Neuronal stem cell (in vitro differentiated cells): ENCODE data around the gene CDC6.

Source experiments
- DNase-seq: peaks from one replicate; pipeline ENCODE4 v3.0.0-alpha.2; 2013; ENCODE audit warnings: low spot score
- H2AFZ ChIP-seq: one replicate; pipeline ENCODE4 v1.6.1; 2013; ENCODE audit warnings: mild to moderate bottlenecking, low read length, inconsistent platforms
- H2AK5ac ChIP-seq: 2 replicates; pipeline ENCODE4 v1.6.1; 2013; ENCODE audit warnings: low read depth, mild to moderate bottlenecking, inconsistent platforms, low read length, moderate library complexity, mixed read lengths
- H2BK120ac ChIP-seq: 2 replicates; pipeline ENCODE4 v1.6.1; 2013; ENCODE audit warnings: low read depth, mild to moderate bottlenecking, inconsistent platforms, low read length, moderate library complexity, mixed read lengths
- H2BK12ac ChIP-seq: one replicate; pipeline ENCODE4 v1.6.1; 2013; ENCODE audit warnings: low read length, inconsistent platforms
- H2BK15ac ChIP-seq: 2 replicates; pipeline ENCODE4 v1.6.1; 2013; ENCODE audit warnings: mild to moderate bottlenecking, low read length, inconsistent platforms, mixed read lengths
- H2BK5ac ChIP-seq: one replicate; pipeline ENCODE4 v1.6.1; 2013; ENCODE audit warnings: inconsistent platforms, mild to moderate bottlenecking, low read length, moderate library complexity
- H3K14ac ChIP-seq: one replicate; pipeline ENCODE4 v1.6.1; 2013; ENCODE audit warnings: low read length, inconsistent platforms
- H3K18ac ChIP-seq: 2 replicates; pipeline ENCODE4 v1.6.1; 2013; ENCODE audit warnings: low read length, inconsistent platforms
- H3K23ac ChIP-seq: 2 replicates; pipeline ENCODE4 v1.6.1; 2013; ENCODE audit warnings: low read depth, mild to moderate bottlenecking, mixed read lengths, low read length, inconsistent platforms; ENCODE audit not compliant: poor library complexity
- H3K27ac ChIP-seq: replicated peaks from 3 replicates; pipeline ENCODE4 v1.5.1; 2013; ENCODE audit warnings: low read length, inconsistent platforms
- H3K27me3 ChIP-seq, 3 experiments: 2 replicates each; pipeline ENCODE4 v1.6.1; 2013; ENCODE audit warnings: low read length in 3 of 3, mild to moderate bottlenecking in 2 of 3, inconsistent platforms in 1 of 3, low read depth in 1 of 3, mixed read lengths in 1 of 3, moderate library complexity in 1 of 3; ENCODE audit not compliant: control insufficient read depth in 3 of 3, insufficient read depth in 3 of 3
- H3K36me3 ChIP-seq, 2 donors: replicated peaks in 1 of 2; 2 replicates each; pipeline ENCODE4 v1.6.1; 2013; ENCODE audit warnings: low read length in 2 of 2; ENCODE audit not compliant: control insufficient read depth in 2 of 2, insufficient read depth in 2 of 2
- H3K4ac ChIP-seq: 2 replicates; pipeline ENCODE4 v1.6.1; 2013; ENCODE audit warnings: inconsistent platforms, mild to moderate bottlenecking, low read length, moderate library complexity
- H3K4me1 ChIP-seq, 2 donors: 1 replicate in 1 of 2; 2 replicates in 1 of 2; pipeline ENCODE4 v1.6.1; 2013; ENCODE audit warnings: low read length in 2 of 2, low read depth in 1 of 2; ENCODE audit not compliant: control insufficient read depth in 2 of 2, insufficient read depth in 1 of 2
- H3K4me2 ChIP-seq: one replicate; pipeline ENCODE4 v1.6.1; 2013; ENCODE audit warnings: mild to moderate bottlenecking, low read length, inconsistent platforms; ENCODE audit not compliant: insufficient read depth, poor library complexity, severe bottlenecking
- H3K4me3 ChIP-seq, 2 donors: 2 replicates each; pipeline ENCODE4 v1.5.1; 2013; ENCODE audit warnings: low read length in 2 of 2, mild to moderate bottlenecking in 2 of 2, inconsistent platforms in 1 of 2, moderate library complexity in 1 of 2
- H3K79me1 ChIP-seq: one replicate; pipeline ENCODE4 v1.6.1; 2013; ENCODE audit warnings: low read depth, mild to moderate bottlenecking, inconsistent platforms, low read length, moderate library complexity
- H3K9ac ChIP-seq: one replicate; pipeline ENCODE4 v1.6.1; 2013; ENCODE audit warnings: mild to moderate bottlenecking, low read depth, low read length, inconsistent platforms; ENCODE audit not compliant: poor library complexity
- H3K9me3 ChIP-seq, 2 donors: replicated peaks in 1 of 2; 2 replicates each; pipeline versions ENCODE3 to v1.6.1; 2013; ENCODE audit warnings: low read length in 2 of 2, mild to moderate bottlenecking in 2 of 2, inconsistent platforms in 1 of 2, low read depth in 1 of 2, mixed read lengths in 1 of 2, moderate library complexity in 1 of 2; ENCODE audit not compliant: control insufficient read depth in 2 of 2, insufficient read depth in 1 of 2
- H4K8ac ChIP-seq: one replicate; pipeline ENCODE4 v1.6.1; 2013; ENCODE audit warnings: low read depth, mild to moderate bottlenecking, inconsistent platforms, low read length, moderate library complexity
- H4K91ac ChIP-seq: one replicate; pipeline ENCODE4 v1.6.1; 2013; ENCODE audit warnings: low read length, low read depth, mild to moderate bottlenecking, inconsistent platforms; ENCODE audit not compliant: poor library complexity
- WGBS, 2 donors: extraction: QIAGEN DNeasy Blood & Tissue Kit; methylation state at CpG; one replicate each; pipeline ENCODE4 v1.1.7; 2013; ENCODE audit warnings: missing lambda C conversion rate in 2 of 2, mixed read lengths in 1 of 2; ENCODE audit not compliant: insufficient read length in 2 of 2, insufficient replicate concordance in 1 of 2; ENCODE audit errors: extremely low coverage in 2 of 2; 5-methylcytosine and 5-hydroxymethylcytosine counted together

CDC6 gene

GRCh38 chr17:40331743-40332641, 44.3 kb downstream of the CDC6 start:
- Histone ChIP-seq H2AFZ (no peak overlapping the region), H3K27ac (no peak overlapping the region), H3K14ac (peak overlapping the region; percentile 71), H3K23ac (peak overlapping the region; percentile 55), H2AK5ac (peak overlapping the region; percentile 70), H2BK120ac (peak overlapping the region; percentile 72), H3K4me1 (peaks cover 5 to 13% of the 10 kb centered on the region in 2 donors), H2BK15ac (no peak overlapping the region), H3K79me1 (peaks cover 3% of the 10 kb centered on the region), H4K91ac (no peak overlapping the region), H2BK5ac (no peak overlapping the region), H3K9me3 (no peaks in the 10 kb centered on the region), H2BK12ac (no peak overlapping the region), H4K8ac (no peak overlapping the region), H3K4me3 (no peak overlapping the region), H3K36me3 (peaks cover 0 to 10% of the 10 kb centered on the region in 2 donors), H3K9ac (peak overlapping the region; percentile 57), H3K4ac (no peak overlapping the region), H3K4me2 (no peak overlapping the region), H3K18ac (peak overlapping the region; percentile 80), H3K27me3 (no peaks in the 10 kb centered on the region)
- no peak for DNase-seq
- WGBS, 2 donors = no CpG with 5 or more reads among the region's 22 CpGs

- WGBS, 2 donors = no CpG with 5 or more reads among the region's 4 CpGs
- H3K27ac ChIP-seq = no peak overlapping the region
- H3K79me1 ChIP-seq = no peaks in the 10 kb centered on the region
- H3K9ac ChIP-seq = no peak overlapping the region
- H4K8ac ChIP-seq = no peak overlapping the region
- no peak for DNase-seq
- no peak overlapping the region for H3K4ac ChIP-seq
- H3K4me3 ChIP-seq = no peak overlapping the region
- peak overlapping the region; percentile 44 for H3K18ac ChIP-seq
- H2BK5ac ChIP-seq = no peak overlapping the region
- no peak overlapping the region for H2BK12ac ChIP-seq
- H4K91ac ChIP-seq = no peak overlapping the region
- H3K23ac ChIP-seq = no peak overlapping the region
- H2AK5ac ChIP-seq = peak overlapping the region; percentile 63
- H2AFZ ChIP-seq = no peak overlapping the region
- peaks cover 0 to 2% of the 10 kb centered on the region in 2 donors for H3K9me3 ChIP-seq
- peaks cover 2 to 10% of the 10 kb centered on the region in 2 donors for H3K36me3 ChIP-seq
- no peak overlapping the region for H2BK15ac ChIP-seq
- no peak overlapping the region for H2BK120ac ChIP-seq
- H3K4me2 ChIP-seq = no peak overlapping the region
- H3K4me1 ChIP-seq = peaks cover 5 to 16% of the 10 kb centered on the region in 2 donors
- H3K14ac ChIP-seq = peak overlapping the region; percentile 47
- H3K27me3 ChIP-seq = peaks cover 0 to 2% (median 0%) of the 10 kb centered on the region in 3 experiments
Observed at GRCh38 chr17:40333781-40334448, 46.2 kb downstream of the CDC6 start.

- Histone ChIP-seq H3K4ac (no peak overlapping the region), H3K9me3 (peaks cover 0 to 2% of the 10 kb centered on the region in 2 donors), H2AK5ac (no peak overlapping the region), H3K27me3 (peaks cover 0 to 2% (median 0%) of the 10 kb centered on the region in 3 experiments), H4K8ac (no peak overlapping the region), H3K4me3 (no peak overlapping the region), H2BK120ac (no peak overlapping the region), H2BK12ac (no peak overlapping the region), H3K4me2 (no peak overlapping the region), H4K91ac (no peak overlapping the region), H3K36me3 (peaks cover 2 to 10% of the 10 kb centered on the region in 2 donors), H3K27ac (no peak overlapping the region), H3K9ac (no peak overlapping the region), H2AFZ (no peak overlapping the region), H2BK5ac (no peak overlapping the region), H3K4me1 (peaks cover 9 to 14% of the 10 kb centered on the region in 2 donors), H2BK15ac (no peak overlapping the region), H3K18ac (no peak overlapping the region), H3K79me1 (no peaks in the 10 kb centered on the region), H3K14ac (no peak overlapping the region), H3K23ac (no peak overlapping the region)
- DNase-seq = no peak
- no CpG with 5 or more reads among the region's 8 CpGs for WGBS, 2 donors
Observed at GRCh38 chr17:40335620-40336019, 47.9 kb downstream of the CDC6 start.

GRCh38 chr17:40337351-40337750, 49.7 kb downstream of the CDC6 start:
- peaks cover 14 to 15% of the 10 kb centered on the region in 2 donors for H3K4me1 ChIP-seq
- H3K23ac ChIP-seq = no peak overlapping the region
- H3K9ac ChIP-seq = no peak overlapping the region
- H2BK15ac ChIP-seq = no peak overlapping the region
- no peak overlapping the region for H2BK5ac ChIP-seq
- peaks cover 4% of the 10 kb centered on the region for H3K79me1 ChIP-seq
- H3K4me2 ChIP-seq = no peak overlapping the region
- peaks cover 0 to 2% of the 10 kb centered on the region in 2 donors for H3K9me3 ChIP-seq
- H3K14ac ChIP-seq = no peak overlapping the region
- DNase-seq = no peak
- no peak overlapping the region for H3K18ac ChIP-seq
- H3K27me3 ChIP-seq = peaks cover 0 to 3% (median under 1%) of the 10 kb centered on the region in 3 experiments
- H3K36me3 ChIP-seq = peaks cover 0 to 2% of the 10 kb centered on the region in 2 donors
- no peak overlapping the region for H4K8ac ChIP-seq
- H4K91ac ChIP-seq = no peak overlapping the region
- WGBS, 2 donors = no CpG with 5 or more reads among the region's 8 CpGs
- no peak overlapping the region for H3K27ac ChIP-seq
- no peak overlapping the region for H2AK5ac ChIP-seq
- H2AFZ ChIP-seq = no peak overlapping the region
- H3K4ac ChIP-seq = no peak overlapping the region
- no peak overlapping the region for H3K4me3 ChIP-seq
- H2BK120ac ChIP-seq = no peak overlapping the region
- no peak overlapping the region for H2BK12ac ChIP-seq
